K562 (cell line): ENCODE measurements around the gene SEC16A. TPM values are rescaled to one million over a fixed set of nuclear protein-coding genes. Genes with fewer than 3 reads are reported as not detected.

Experiments used
- ADNP ChIP-seq: fragments of 200-800 bp; sonication (Bioruptor generic); IDR thresholded peaks from 2 replicates; pipeline ENCODE4 v1.6.1; 2016; ENCODE audit warnings: missing genetic modification characterization, missing compliant biosample characterization
- ARID3A ChIP-seq: IDR thresholded peaks from 2 replicates; pipeline ENCODE4 v1.6.1; 2012; ENCODE audit warnings: low read depth, low read length, improper control_type of control experiment, borderline replicate concordance
- BRCA1 ChIP-seq, 2 experiments: fragments of 450-650 bp in 1 of 2; sonication (generic) in 1 of 2; formaldehyde crosslinking in 1 of 2; IDR thresholded peaks; 2 replicates each; pipeline versions ENCODE4 v1.5.0 to v1.6.1; 2017 to 2020; ENCODE audit warnings: mild to moderate bottlenecking in 1 of 2, missing genetic modification reagents in 1 of 2
- CEBPB ChIP-seq: fragments of 450-650 bp; IDR thresholded peaks from 2 replicates; pipeline ENCODE4 v1.6.1; 2016; ENCODE audit warnings: missing genetic modification characterization, missing compliant biosample characterization
- CREB1 ChIP-seq, 2 experiments: sonication (generic) in 1 of 2; formaldehyde crosslinking in 1 of 2; IDR thresholded peaks; 2 replicates each; pipeline versions ENCODE4 v1.6.1 to v1.8.0; 2012 to 2022; ENCODE audit warnings: inconsistent platforms in 1 of 2, mild to moderate bottlenecking in 1 of 2, missing genetic modification reagents in 1 of 2, moderate library complexity in 1 of 2
- EGR1 ChIP-seq: fragments of 450-650 bp; conservative IDR thresholded peaks from 2 replicates; pipeline ENCODE4 v1.6.1; 2017; ENCODE audit warnings: mild to moderate bottlenecking
- HOXB6 ChIP-seq: fragments of 250-450 bp; sonication (Bioruptor Pico); IDR thresholded peaks from 2 replicates; pipeline ENCODE4 v1.5.1; 2022; ENCODE audit warnings: mild to moderate bottlenecking, borderline replicate concordance
- KLF13 ChIP-seq: fragments of 450-650 bp; IDR thresholded peaks from 2 replicates; pipeline ENCODE4 v1.6.1; 2016; ENCODE audit warnings: missing genetic modification characterization, low read depth, mild to moderate bottlenecking, missing compliant biosample characterization, moderate library complexity, borderline replicate concordance
- MAZ ChIP-seq, 2 experiments: fragments of 450-650 bp in 1 of 2; sonication (generic) in 1 of 2; formaldehyde crosslinking; IDR thresholded peaks in 1 of 2; conservative IDR thresholded peaks in 1 of 2; 2 replicates each; pipeline versions ENCODE4 v1.4.0 to v1.5.0; 2020; ENCODE audit warnings: mild to moderate bottlenecking in 1 of 2, missing genetic modification reagents in 1 of 2
- POLR2A ChIP-seq: fragments of 450-650 bp; conservative IDR thresholded peaks from 2 replicates; pipeline ENCODE4 v1.6.1; 2016
- RBM15 ChIP-seq: fragments of 200-400 bp; formaldehyde crosslinking; IDR thresholded peaks from 2 replicates; pipeline ENCODE4 v1.6.1; 2018; ENCODE audit warnings: mild to moderate bottlenecking, low read length, moderate library complexity; ENCODE audit not compliant: insufficient read depth
- SP2 ChIP-seq: IDR thresholded peaks from 2 replicates; pipeline ENCODE4 v1.6.1; 2011; ENCODE audit warnings: mild to moderate bottlenecking, low read depth, low read length, moderate library complexity; ENCODE audit not compliant: poor library complexity, severe bottlenecking; ENCODE audit errors: extremely low read depth
- SREBF2 ChIP-seq: sonication (generic); formaldehyde crosslinking; IDR thresholded peaks from 2 replicates; pipeline ENCODE4 v1.4.0; 2020; ENCODE audit warnings: mild to moderate bottlenecking, missing genetic modification reagents
- TAF1 ChIP-seq: IDR thresholded peaks from 2 replicates; pipeline ENCODE4 v1.6.1; 2011; ENCODE audit warnings: mild to moderate bottlenecking, low read length, moderate library complexity; ENCODE audit not compliant: insufficient read depth, control insufficient read depth, severe bottlenecking; ENCODE audit errors: extremely low read depth
- VEZF1 ChIP-seq: fragments of 200-800 bp; sonication (Bioruptor generic); IDR thresholded peaks from 2 replicates; pipeline ENCODE4 v1.6.1; 2017; ENCODE audit warnings: missing genetic modification characterization, missing compliant biosample characterization
- ZC3H4 ChIP-seq: sonication (generic); formaldehyde crosslinking; IDR thresholded peaks from 2 replicates; pipeline ENCODE4 v1.9.0; 2021; ENCODE audit warnings: missing genetic modification reagents, borderline replicate concordance
- ZNF75A ChIP-seq: fragments of 450-650 bp; formaldehyde crosslinking; IDR thresholded peaks from 2 replicates; pipeline ENCODE4 v1.4.0; 2020; ENCODE audit warnings: mild to moderate bottlenecking
- polyA plus RNA-seq, 8 experiments: library from polyadenylated mRNA; depleted of rRNA in 4 of 8; stranded (reverse) in 5 of 8; unstranded in 3 of 8; fragments of >200 nt; fragmentation: Nextera tagmentation in 2 of 8; fragmentation: Illumina TruSeq in 1 of 8; extraction: Ambion mirVana in 2 of 8; extraction: Trizol in 1 of 8; gene quantifications; 2 replicates each; pipeline versions ENCODE4 v1.2.1 to v1.2.3, GENCODE V29; 2011 to 2014; ENCODE audit warnings: inconsistent platforms in 1 of 8, missing spikeins in 1 of 8
- total RNA-seq, 7 experiments: library from RNA; depleted of rRNA in 6 of 7; stranded (reverse); fragments of >200 nt in 6 of 7; fragmentation: Illumina TruSeq in 2 of 7; extraction: Trizol in 2 of 7; gene quantifications; 2 replicates each; pipeline versions ENCODE4 v1.2.1 to v1.2.3, GENCODE V29; 2011 to 2021; ENCODE audit warnings: low replicate concordance in 1 of 7
- TF ChIP-seq, protein P1 (sequence below): fragments of 450-650 bp; IDR thresholded peaks from 2 replicates; pipeline ENCODE4 v1.7.0; 2016; ENCODE audit warnings: borderline replicate concordance
- TF ChIP-seq, protein P2 (sequence below): fragments of 150-350 bp; IDR thresholded peaks from 2 replicates; pipeline ENCODE4 v1.6.1; 2014; ENCODE audit warnings: low read depth, mild to moderate bottlenecking, low read length, borderline replicate concordance

The SEC16A gene
- total and polyA plus RNA-seq, 9 of the 15 experiments (the other 6 are each of a cell fraction or from before 2014, with no cell fraction given), result 8.3 to 62.8 (median 14.0) TPM

- TF ChIP-seq RBM15 (no peak), CREB1 (IDR thresholded peaks at IDR 0.05) (no peak), CREB1 (CRISPR knock-in tag; IDR thresholded peaks at IDR 0.05) (no peak), ADNP (tag) (no peak), SP2 (no peak), MAZ (CRISPR knock-in tag; conservative IDR thresholded peaks at IDR 0.05 in 1 of 2, IDR thresholded peaks at IDR 0.05 in 1 of 2) (peak; percentile 36 to 44; a peak in 1 of 4 replicates), SREBF2 (CRISPR knock-in tag) (no peak), ZC3H4 (CRISPR knock-in tag) (0 out of 2 replicates have a peak, but pooled peaks have one; percentile 29), TAF1 (peak; percentile 19), KLF13 (tag) (no peak), EGR1 (peak; percentile 24; the same call in 1 of the 2 replicates), CEBPB (tag) (no peak), ZNF75A (CRISPR knock-in tag) (no peak), HOXB6 (CRISPR knock-in tag) (no peak), VEZF1 (CRISPR knock-in tag) (peak; percentile 62), POLR2A (peak; percentile 30; the same call in 1 of the 2 replicates), BRCA1 (IDR thresholded peaks at IDR 0.05) (no peak), BRCA1 (CRISPR knock-in tag; IDR thresholded peaks at IDR 0.05) (no peak), ARID3A (no peak)
- TF ChIP-seq, protein P1, sequence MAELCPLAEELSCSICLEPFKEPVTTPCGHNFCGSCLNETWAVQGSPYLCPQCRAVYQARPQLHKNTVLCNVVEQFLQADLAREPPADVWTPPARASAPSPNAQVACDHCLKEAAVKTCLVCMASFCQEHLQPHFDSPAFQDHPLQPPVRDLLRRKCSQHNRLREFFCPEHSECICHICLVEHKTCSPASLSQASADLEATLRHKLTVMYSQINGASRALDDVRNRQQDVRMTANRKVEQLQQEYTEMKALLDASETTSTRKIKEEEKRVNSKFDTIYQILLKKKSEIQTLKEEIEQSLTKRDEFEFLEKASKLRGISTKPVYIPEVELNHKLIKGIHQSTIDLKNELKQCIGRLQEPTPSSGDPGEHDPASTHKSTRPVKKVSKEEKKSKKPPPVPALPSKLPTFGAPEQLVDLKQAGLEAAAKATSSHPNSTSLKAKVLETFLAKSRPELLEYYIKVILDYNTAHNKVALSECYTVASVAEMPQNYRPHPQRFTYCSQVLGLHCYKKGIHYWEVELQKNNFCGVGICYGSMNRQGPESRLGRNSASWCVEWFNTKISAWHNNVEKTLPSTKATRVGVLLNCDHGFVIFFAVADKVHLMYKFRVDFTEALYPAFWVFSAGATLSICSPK, result no peak
- TF ChIP-seq, protein P2, sequence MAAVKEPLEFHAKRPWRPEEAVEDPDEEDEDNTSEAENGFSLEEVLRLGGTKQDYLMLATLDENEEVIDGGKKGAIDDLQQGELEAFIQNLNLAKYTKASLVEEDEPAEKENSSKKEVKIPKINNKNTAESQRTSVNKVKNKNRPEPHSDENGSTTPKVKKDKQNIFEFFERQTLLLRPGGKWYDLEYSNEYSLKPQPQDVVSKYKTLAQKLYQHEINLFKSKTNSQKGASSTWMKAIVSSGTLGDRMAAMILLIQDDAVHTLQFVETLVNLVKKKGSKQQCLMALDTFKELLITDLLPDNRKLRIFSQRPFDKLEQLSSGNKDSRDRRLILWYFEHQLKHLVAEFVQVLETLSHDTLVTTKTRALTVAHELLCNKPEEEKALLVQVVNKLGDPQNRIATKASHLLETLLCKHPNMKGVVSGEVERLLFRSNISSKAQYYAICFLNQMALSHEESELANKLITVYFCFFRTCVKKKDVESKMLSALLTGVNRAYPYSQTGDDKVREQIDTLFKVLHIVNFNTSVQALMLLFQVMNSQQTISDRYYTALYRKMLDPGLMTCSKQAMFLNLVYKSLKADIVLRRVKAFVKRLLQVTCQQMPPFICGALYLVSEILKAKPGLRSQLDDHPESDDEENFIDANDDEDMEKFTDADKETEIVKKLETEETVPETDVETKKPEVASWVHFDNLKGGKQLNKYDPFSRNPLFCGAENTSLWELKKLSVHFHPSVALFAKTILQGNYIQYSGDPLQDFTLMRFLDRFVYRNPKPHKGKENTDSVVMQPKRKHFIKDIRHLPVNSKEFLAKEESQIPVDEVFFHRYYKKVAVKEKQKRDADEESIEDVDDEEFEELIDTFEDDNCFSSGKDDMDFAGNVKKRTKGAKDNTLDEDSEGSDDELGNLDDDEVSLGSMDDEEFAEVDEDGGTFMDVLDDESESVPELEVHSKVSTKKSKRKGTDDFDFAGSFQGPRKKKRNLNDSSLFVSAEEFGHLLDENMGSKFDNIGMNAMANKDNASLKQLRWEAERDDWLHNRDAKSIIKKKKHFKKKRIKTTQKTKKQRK, result no peak
Measured at GRCh38 chr9:136512651-136513071, 29.8 kb upstream of the SEC16A start (continued).
